WTC11 (cell line): Measurements from ENCODE around the gene PGLYRP2. TPM values are rescaled to one million over a fixed set of nuclear protein-coding genes. Genes with fewer than 3 reads are reported as not detected.

Experiments used
- ATAC-seq: fragments of 200-7000 bp; cut with Tn5 transposase; 2 replicates; pipeline ENCODE4 v1.10.0; 2021; ENCODE audit warnings: mild to moderate bottlenecking, moderate library complexity
- CTCF ChIA-PET: fragments of 300-600 bp; sonication (Branson Sonifier 250); formaldehyde crosslinking; loops from one replicate; lab custom pipeline; 2021; ENCODE audit warnings: antibody characterized with exemption; lab: Charles Lee
- POLR2A ChIA-PET: fragments of 350-600 bp; sonication (Branson Sonifier 250); formaldehyde crosslinking; loops from one replicate; lab custom pipeline; 2021; ENCODE audit warnings: antibody characterized with exemption; lab: Charles Lee
- DNase-seq: peaks from one replicate; pipeline ENCODE4 v3.0.0; 2021; ENCODE audit warnings: low spot score
- H3K27ac Mint-ChIP-seq: 2 replicates; pipeline ENCODE4 v1.8.0; 2021; ENCODE audit warnings: mixed read lengths
- H3K27me3 Mint-ChIP-seq: 2 replicates; pipeline ENCODE4 v1.8.0; 2021; ENCODE audit warnings: low read depth, mild to moderate bottlenecking, moderate library complexity, mixed read lengths
- H3K36me3 Mint-ChIP-seq: 2 replicates; pipeline ENCODE4 v1.8.0; 2021; ENCODE audit warnings: mixed read lengths
- H3K4me1 Mint-ChIP-seq: 2 replicates; pipeline ENCODE4 v1.8.0; 2022; ENCODE audit warnings: mixed read lengths
- H3K4me3 Mint-ChIP-seq: 2 replicates; pipeline ENCODE4 v1.8.0; 2021; ENCODE audit warnings: mild to moderate bottlenecking, moderate library complexity, mixed read lengths
- H3K9me3 Mint-ChIP-seq: 2 replicates; pipeline ENCODE4 v1.8.0; 2021; ENCODE audit warnings: mixed read lengths
- AR ChIP-seq: fragments of 250-450 bp; sonication (Bioruptor Pico); IDR thresholded peaks from 2 replicates; pipeline ENCODE4 v1.9.0; 2021; ENCODE audit warnings: mild to moderate bottlenecking
- CBFB ChIP-seq: sonication (generic); formaldehyde crosslinking; IDR thresholded peaks from 2 replicates; pipeline ENCODE4 v1.8.1; 2022; ENCODE audit warnings: mild to moderate bottlenecking, low read depth, missing genetic modification reagents
- E2F1 ChIP-seq: sonication (generic); formaldehyde crosslinking; IDR thresholded peaks from 2 replicates; pipeline ENCODE4 v1.8.0; 2022; ENCODE audit warnings: mild to moderate bottlenecking, missing genetic modification reagents
- ESRRA ChIP-seq: sonication (generic); formaldehyde crosslinking; IDR thresholded peaks from 2 replicates; pipeline ENCODE4 v1.8.1; 2022; ENCODE audit warnings: mild to moderate bottlenecking, missing genetic modification reagents, borderline replicate concordance
- ETV6 ChIP-seq: sonication (generic); formaldehyde crosslinking; IDR thresholded peaks from 2 replicates; pipeline ENCODE4 v1.8.1; 2022; ENCODE audit warnings: mild to moderate bottlenecking, missing genetic modification reagents
- FOXK1 ChIP-seq: sonication (generic); formaldehyde crosslinking; IDR thresholded peaks from 2 replicates; pipeline ENCODE4 v1.8.0; 2022; ENCODE audit warnings: mild to moderate bottlenecking, moderate library complexity, missing genetic modification reagents
- HMGA2 ChIP-seq: fragments of 250-450 bp; sonication (Bioruptor Pico); IDR thresholded peaks from 2 replicates; pipeline ENCODE4 v1.4.0; 2021; ENCODE audit warnings: mild to moderate bottlenecking, moderate library complexity
- JUN ChIP-seq: sonication (generic); formaldehyde crosslinking; IDR thresholded peaks from 2 replicates; pipeline ENCODE4 v1.8.0; 2023; ENCODE audit warnings: mild to moderate bottlenecking, missing genetic modification reagents
- NFYB ChIP-seq: sonication (generic); formaldehyde crosslinking; conservative IDR thresholded peaks from 2 replicates; pipeline ENCODE4 v1.8.0; 2022; ENCODE audit warnings: low read depth, missing genetic modification reagents
- NR2C2 ChIP-seq: sonication (generic); formaldehyde crosslinking; IDR thresholded peaks from 2 replicates; pipeline ENCODE4 v1.8.0; 2022; ENCODE audit warnings: mild to moderate bottlenecking, missing genetic modification reagents
- OVOL2 ChIP-seq: fragments of 250-450 bp; sonication (Bioruptor Pico); IDR thresholded peaks from 2 replicates; pipeline ENCODE4 v1.9.0; 2021; ENCODE audit warnings: mild to moderate bottlenecking, borderline replicate concordance
- PREB ChIP-seq: sonication (generic); formaldehyde crosslinking; IDR thresholded peaks from 2 replicates; pipeline ENCODE4 v1.8.1; 2022; ENCODE audit warnings: mild to moderate bottlenecking, missing genetic modification reagents, moderate library complexity, borderline replicate concordance
- STAT6 ChIP-seq: sonication (generic); formaldehyde crosslinking; conservative IDR thresholded peaks from 2 replicates; pipeline ENCODE4 v1.8.1; 2023; ENCODE audit warnings: mild to moderate bottlenecking, low read depth, missing genetic modification reagents, moderate library complexity
- ZBTB43 ChIP-seq: sonication (generic); formaldehyde crosslinking; IDR thresholded peaks from 2 replicates; pipeline ENCODE4 v1.8.1; 2023; ENCODE audit warnings: mild to moderate bottlenecking, missing genetic modification reagents
- ZNF138 ChIP-seq: sonication (generic); formaldehyde crosslinking; conservative IDR thresholded peaks from 2 replicates; pipeline ENCODE4 v1.8.1; 2022; ENCODE audit warnings: mild to moderate bottlenecking, moderate library complexity, missing genetic modification reagents
- ZNF263 ChIP-seq: sonication (generic); formaldehyde crosslinking; IDR thresholded peaks from 2 replicates; pipeline ENCODE4 v1.8.1; 2022; ENCODE audit warnings: low read depth, mild to moderate bottlenecking, moderate library complexity, missing genetic modification reagents
- total RNA-seq: library from RNA; stranded (reverse); gene quantifications from 3 replicates; pipeline ENCODE4 v1.2.3, GENCODE V29; 2021
- TF ChIP-seq, protein P1 (sequence below): fragments of 250-450 bp; sonication (Bioruptor Pico); conservative IDR thresholded peaks from 2 replicates; pipeline ENCODE4 v1.9.0; 2021; ENCODE audit warnings: mild to moderate bottlenecking
- TF ChIP-seq, protein P2 (sequence below): fragments of 250-450 bp; sonication (Bioruptor Pico); IDR thresholded peaks from 2 replicates; pipeline ENCODE4 v2.1.2; 2022; ENCODE audit warnings: mild to moderate bottlenecking, moderate library complexity
- TF ChIP-seq, protein P3 (sequence below): sonication (generic); formaldehyde crosslinking; IDR thresholded peaks from 2 replicates; pipeline ENCODE4 v1.8.1; 2022; ENCODE audit warnings: low read depth, mild to moderate bottlenecking, moderate library complexity, missing genetic modification reagents, borderline replicate concordance
- TF ChIP-seq, protein P4 (sequence below): sonication (generic); formaldehyde crosslinking; IDR thresholded peaks from 2 replicates; pipeline ENCODE4 v1.8.0; 2022; ENCODE audit warnings: mild to moderate bottlenecking, missing genetic modification reagents

Gene PGLYRP2
- total RNA-seq, 1 experiment from 2014 or later = not detected

DNA sequence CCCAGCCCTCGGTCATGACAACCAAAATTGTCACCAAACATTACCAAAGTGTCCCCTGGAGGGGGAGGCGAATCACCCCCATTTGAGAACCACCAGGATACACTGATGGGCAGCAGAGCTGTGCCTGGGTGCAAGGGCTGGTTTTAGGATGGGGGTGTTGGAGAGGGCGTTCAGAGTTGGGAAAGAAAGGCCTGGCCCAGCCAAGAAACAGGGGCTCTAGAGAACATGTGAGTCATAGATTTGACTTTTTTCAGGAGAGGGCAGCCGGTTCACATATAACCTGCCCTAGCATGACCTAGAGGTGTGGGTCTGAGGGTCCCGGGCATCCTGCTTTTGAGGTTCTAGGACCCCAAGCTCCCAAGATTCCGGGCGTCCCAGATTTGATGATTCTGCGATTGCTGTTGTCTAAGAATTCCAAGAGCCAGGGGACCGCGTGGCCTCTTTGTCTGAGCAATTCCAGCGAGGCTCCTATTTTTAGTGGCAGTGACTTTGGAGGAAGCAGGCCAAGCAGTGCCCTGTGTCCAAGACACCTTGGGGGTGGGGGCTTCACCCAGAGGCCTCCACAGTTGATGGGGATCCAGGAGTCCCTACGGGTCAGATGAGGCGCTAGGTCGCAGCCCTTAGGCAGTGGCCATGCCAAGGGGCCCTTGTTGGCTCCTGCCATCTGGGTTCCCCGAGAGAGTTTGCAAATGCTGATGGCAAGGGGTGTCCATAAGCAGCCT, 34.6 kb downstream of the PGLYRP2 start:
- no peak for DNase-seq
- no peak overlapping the region for H3K4me3 Mint-ChIP-seq
- H3K36me3 Mint-ChIP-seq = no peaks in the 10 kb centered on the region
- ChIA-PET CTCF (no interaction called here), POLR2A (no interaction called here)
- H3K27ac Mint-ChIP-seq = no peak overlapping the region
- ATAC-seq = no peak
- TF ChIP-seq, protein P1, sequence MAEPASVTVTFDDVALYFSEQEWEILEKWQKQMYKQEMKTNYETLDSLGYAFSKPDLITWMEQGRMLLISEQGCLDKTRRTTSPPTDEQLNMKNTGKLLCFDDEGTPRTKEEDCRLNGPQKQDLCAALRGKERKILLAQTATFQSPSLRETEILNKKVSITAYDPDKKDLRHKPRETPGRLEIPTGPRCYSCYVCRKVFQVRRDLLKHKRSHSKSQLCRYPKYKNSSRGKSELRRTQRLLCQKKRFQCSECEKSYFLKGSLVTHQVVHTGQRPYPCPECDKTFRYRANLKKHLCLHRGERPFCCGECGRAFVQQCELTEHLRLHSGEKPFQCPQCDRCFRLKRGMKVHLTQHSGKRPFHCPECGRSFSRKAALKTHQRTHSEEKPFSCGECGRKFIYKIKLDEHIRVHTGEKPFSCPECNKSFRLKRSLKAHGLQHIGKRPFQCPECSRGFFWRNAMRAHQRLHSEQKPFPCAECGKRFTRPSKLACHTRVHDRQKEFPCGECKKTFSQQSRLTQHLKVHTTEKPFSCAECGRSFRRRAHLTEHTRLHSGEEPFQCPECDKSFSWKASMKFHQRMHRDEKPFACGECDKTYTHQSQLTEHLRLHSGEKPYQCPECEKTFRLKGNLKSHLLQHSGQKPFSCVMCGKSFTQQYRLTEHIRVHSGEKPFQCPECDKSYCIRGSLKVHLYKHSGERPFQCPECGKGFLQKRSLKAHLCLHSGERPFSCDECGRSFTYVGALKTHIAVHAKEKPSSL (CRISPR knock-in tag) = no peak
- TF ChIP-seq FOXK1 (no peak), JUN (CRISPR knock-in tag) (no peak), ZNF138 (CRISPR knock-in tag) (no peak), ZNF263 (no peak)
- H3K4me1 Mint-ChIP-seq = peaks cover 7% of the 10 kb centered on the region
- no peaks in the 10 kb centered on the region for H3K9me3 Mint-ChIP-seq
- peaks cover 7% of the 10 kb centered on the region; the same call in 1 of the 2 replicates for H3K27me3 Mint-ChIP-seq

DNA sequence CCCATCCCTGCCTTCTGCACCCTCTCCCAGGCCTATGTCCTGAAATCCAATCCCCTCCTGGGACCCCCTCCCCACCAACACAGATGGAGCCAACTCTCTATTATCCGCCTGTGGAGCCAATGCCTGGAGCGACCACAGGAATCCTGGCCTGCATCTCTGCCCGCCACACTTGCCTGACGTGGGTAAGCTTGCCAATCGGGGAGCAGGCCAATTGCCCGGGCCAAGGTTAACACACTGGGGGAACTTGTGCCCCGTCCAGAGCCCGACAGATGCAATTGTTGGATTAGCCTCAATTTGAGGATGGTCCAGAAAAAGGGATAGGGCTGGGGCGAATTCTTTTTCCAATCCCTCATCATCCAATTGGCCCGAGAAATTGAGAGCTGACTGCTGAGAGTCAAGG, 35.5 kb downstream of the PGLYRP2 start:
- Mint-ChIP-seq H3K27me3 (peaks cover 6% of the 10 kb centered on the region; the same call in 1 of the 2 replicates), H3K4me1 (peaks cover 6% of the 10 kb centered on the region), H3K4me3 (no peak overlapping the region), H3K36me3 (no peaks in the 10 kb centered on the region), H3K27ac (no peak overlapping the region), H3K9me3 (no peaks in the 10 kb centered on the region)
- no peak for DNase-seq
- ChIA-PET POLR2A (no interaction called here), CTCF (no interaction called here)
- ATAC-seq = no peak
- TF ChIP-seq AR (no peak), NR2C2 (CRISPR knock-in tag) (no peak), OVOL2 (CRISPR knock-in tag) (no peak), E2F1 (CRISPR knock-in tag) (no peak), ESRRA (no peak), ETV6 (CRISPR knock-in tag) (no peak), ZBTB43 (CRISPR knock-in tag) (no peak), CBFB (CRISPR knock-in tag) (no peak), HMGA2 (CRISPR knock-in tag) (no peak), STAT6 (CRISPR knock-in tag) (no peak), PREB (CRISPR knock-in tag) (no peak), NFYB (CRISPR knock-in tag) (no peak)
- TF ChIP-seq, protein P2, sequence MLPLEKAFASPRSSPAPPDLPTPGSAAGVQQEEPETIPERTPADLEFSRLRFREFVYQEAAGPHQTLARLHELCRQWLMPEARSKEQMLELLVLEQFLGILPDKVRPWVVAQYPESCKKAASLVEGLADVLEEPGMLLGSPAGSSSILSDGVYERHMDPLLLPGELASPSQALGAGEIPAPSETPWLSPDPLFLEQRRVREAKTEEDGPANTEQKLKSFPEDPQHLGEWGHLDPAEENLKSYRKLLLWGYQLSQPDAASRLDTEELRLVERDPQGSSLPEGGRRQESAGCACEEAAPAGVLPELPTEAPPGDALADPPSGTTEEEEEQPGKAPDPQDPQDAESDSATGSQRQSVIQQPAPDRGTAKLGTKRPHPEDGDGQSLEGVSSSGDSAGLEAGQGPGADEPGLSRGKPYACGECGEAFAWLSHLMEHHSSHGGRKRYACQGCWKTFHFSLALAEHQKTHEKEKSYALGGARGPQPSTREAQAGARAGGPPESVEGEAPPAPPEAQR = no peak
- TF ChIP-seq, protein P3, sequence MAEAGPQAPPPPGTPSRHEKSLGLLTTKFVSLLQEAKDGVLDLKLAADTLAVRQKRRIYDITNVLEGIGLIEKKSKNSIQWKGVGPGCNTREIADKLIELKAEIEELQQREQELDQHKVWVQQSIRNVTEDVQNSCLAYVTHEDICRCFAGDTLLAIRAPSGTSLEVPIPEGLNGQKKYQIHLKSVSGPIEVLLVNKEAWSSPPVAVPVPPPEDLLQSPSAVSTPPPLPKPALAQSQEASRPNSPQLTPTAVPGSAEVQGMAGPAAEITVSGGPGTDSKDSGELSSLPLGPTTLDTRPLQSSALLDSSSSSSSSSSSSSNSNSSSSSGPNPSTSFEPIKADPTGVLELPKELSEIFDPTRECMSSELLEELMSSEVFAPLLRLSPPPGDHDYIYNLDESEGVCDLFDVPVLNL = no peak
- TF ChIP-seq, protein P4, sequence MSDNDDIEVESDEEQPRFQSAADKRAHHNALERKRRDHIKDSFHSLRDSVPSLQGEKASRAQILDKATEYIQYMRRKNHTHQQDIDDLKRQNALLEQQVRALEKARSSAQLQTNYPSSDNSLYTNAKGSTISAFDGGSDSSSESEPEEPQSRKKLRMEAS = no peak
